Testis (tissue), 2 donors: ENCODE results near the gene PRKCA.

Experiments
- CTCF ChIP-seq, 3 experiments: fragments of 450-650 bp in 2 of 3; fragments of 200-600 bp in 1 of 3; sonication (generic) in 1 of 3; IDR thresholded peaks; one replicate each; pipeline ENCODE4 v1.5.1; 2016 to 2019; ENCODE audit warnings: antibody characterized with exemption in 3 of 3, mild to moderate bottlenecking in 2 of 3, moderate library complexity in 1 of 3
- POLR2A ChIP-seq: fragments of 450-650 bp; IDR thresholded peaks from one replicate; pipeline ENCODE4 v1.6.1; 2017; ENCODE audit warnings: antibody characterized with exemption, mild to moderate bottlenecking, moderate library complexity

DNA sequence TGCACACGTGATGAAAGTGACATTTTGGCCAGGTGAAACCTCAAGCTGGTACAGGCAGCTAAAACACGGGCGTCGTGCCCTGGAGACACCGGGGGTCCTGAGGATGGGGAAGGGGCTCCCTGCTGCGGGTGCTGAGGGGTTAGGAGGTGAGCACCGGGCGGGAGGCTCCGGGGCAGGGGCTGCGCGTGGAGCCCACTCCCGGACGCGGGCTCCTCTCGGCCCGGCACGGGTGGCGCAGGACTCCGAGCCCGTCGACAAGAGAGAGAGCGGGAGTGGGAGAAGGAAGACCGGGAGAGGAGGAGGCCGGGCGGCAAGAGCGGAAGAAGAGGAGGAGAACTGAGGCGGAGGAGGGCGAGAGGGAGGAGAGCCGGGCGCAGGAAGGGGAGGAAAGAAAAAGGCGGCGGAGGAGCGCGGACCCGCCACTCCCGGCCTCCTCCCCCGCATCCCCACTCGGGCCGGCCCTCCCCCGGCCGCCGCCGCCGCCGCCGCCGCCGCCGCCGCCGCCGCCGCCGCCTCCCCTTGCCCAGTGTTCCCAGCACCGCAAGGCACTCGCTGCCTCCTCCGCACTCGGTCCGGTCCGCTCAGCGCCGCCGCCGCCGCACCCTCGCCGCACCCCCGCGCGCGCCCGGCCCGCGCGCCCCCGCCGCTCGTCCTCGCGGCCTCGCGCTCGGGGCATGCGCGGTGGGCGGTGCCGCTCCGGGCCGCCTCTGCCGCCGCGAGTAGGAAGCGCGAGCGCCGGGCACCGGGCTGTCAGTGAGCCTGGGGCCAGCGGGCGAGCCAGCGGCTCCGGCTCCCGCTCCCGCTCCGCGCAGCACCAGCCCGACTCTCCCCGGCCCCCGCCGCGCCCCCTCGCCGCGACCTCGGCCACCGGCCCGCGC, at the start of gene PRKCA:
- TF ChIP-seq CTCF (IDR thresholded peaks at IDR 0.05), result no peak
- TF ChIP-seq POLR2A, result no peak
